Progenitor cell of endocrine pancreas (in vitro differentiated cells): ENCODE results near the gene DCC. TPM values are rescaled to one million over a fixed set of nuclear protein-coding genes. Genes with fewer than 3 reads are reported as not detected.

ENCODE experiments used
- DNase-seq: peaks from one replicate; pipeline ENCODE4 v3.0.0; 2021; ENCODE audit warnings: low spot score; ENCODE audit not compliant: unreplicated experiment
- H3K27ac Mint-ChIP-seq: 2 replicates; pipeline ENCODE4 v1.8.0; 2021; ENCODE audit warnings: mild to moderate bottlenecking, moderate library complexity, mixed read lengths
- H3K27me3 Mint-ChIP-seq: 2 replicates; pipeline ENCODE4 v1.8.0; 2021; ENCODE audit warnings: mixed read lengths
- H3K36me3 Mint-ChIP-seq: 2 replicates; pipeline ENCODE4 v1.8.0; 2022; ENCODE audit warnings: mixed read lengths; ENCODE audit not compliant: insufficient read depth
- H3K4me1 Mint-ChIP-seq: 2 replicates; pipeline ENCODE4 v1.8.0; 2021; ENCODE audit warnings: low read depth, mixed read lengths
- H3K4me3 Mint-ChIP-seq: 2 replicates; pipeline ENCODE4 v1.8.0; 2021; ENCODE audit warnings: low read depth, mild to moderate bottlenecking, moderate library complexity, mixed read lengths
- H3K9me3 Mint-ChIP-seq: 2 replicates; pipeline ENCODE4 v1.8.0; 2021; ENCODE audit warnings: low read depth, mixed read lengths
- CTCF ChIP-seq: fragments of 200-600 bp; sonication (generic); IDR thresholded peaks from one replicate; pipeline ENCODE4 v1.5.0; 2021; ENCODE audit warnings: antibody characterized with exemption, mild to moderate bottlenecking; ENCODE audit not compliant: unreplicated experiment
- total RNA-seq: library from RNA; stranded (reverse); gene quantifications from 2 replicates; pipeline ENCODE4 v1.2.1, GENCODE V29; 2021

The DCC gene
- total RNA-seq, 1 donor from 2014 or later, result 8.4 TPM

DNA sequence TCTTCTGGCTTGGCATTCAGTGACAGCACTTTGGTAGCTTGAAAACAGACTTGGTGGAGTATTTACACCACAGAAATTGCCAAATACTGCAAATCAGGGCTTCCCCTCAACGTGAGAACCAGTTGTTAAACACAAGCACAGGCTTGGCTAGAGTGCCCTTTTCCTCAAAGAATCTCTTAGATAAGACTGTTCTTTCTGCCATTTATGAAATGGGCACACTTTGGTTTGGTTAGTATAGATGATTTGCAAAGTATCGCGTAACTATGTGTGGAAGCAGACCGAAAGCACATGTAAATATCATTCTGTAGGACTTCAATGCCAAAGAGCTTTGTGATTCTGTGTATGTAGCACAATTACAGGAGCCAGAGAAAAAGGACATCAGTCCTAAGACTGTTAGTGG, 308.2 kb downstream of the DCC start:
- no peaks in the 10 kb centered on the region for H3K36me3 Mint-ChIP-seq
- no peaks in the 10 kb centered on the region for H3K27me3 Mint-ChIP-seq
- H3K4me1 Mint-ChIP-seq, result no peaks in the 10 kb centered on the region
- no peak overlapping the region for H3K27ac Mint-ChIP-seq
- TF ChIP-seq CTCF, result no peak
- no peak overlapping the region for H3K4me3 Mint-ChIP-seq
- DNase-seq, result no peak
- H3K9me3 Mint-ChIP-seq, result no peaks in the 10 kb centered on the region

DNA sequence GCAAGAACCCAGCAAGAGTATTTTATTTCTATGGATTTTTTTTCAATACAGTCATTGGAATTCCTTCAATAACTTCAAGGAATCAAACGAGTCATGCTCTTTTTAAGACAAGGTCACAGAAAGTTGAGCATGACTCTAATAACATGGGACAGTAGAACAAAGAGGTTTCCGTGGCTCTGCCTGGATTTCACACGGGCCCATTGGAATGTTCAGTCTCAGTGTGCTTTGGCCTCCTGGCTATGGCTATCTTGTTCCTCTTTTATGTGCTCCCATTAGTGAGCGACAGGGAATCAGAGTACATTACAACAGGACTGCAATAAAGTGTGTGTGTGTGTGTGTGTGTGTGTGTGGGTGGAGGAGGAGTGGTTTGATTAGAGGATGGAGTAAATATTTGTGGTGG, 312.4 kb downstream of the DCC start:
- Mint-ChIP-seq H3K27ac (no peak overlapping the region), H3K9me3 (no peaks in the 10 kb centered on the region), H3K36me3 (no peaks in the 10 kb centered on the region), H3K4me3 (no peak overlapping the region), H3K4me1 (no peaks in the 10 kb centered on the region), H3K27me3 (no peaks in the 10 kb centered on the region)
- no peak for TF ChIP-seq CTCF
- no peak for DNase-seq

GRCh38 chr18:52657043-52657805, 317.2 kb downstream of the DCC start:
- no peak for DNase-seq
- H3K4me3 Mint-ChIP-seq, result no peak overlapping the region
- no peaks in the 10 kb centered on the region for H3K27me3 Mint-ChIP-seq
- H3K4me1 Mint-ChIP-seq, result peaks cover 11% of the 10 kb centered on the region
- TF ChIP-seq CTCF, result no peak
- H3K36me3 Mint-ChIP-seq, result peaks cover 1% of the 10 kb centered on the region
- H3K9me3 Mint-ChIP-seq, result peaks cover 9% of the 10 kb centered on the region
- H3K27ac Mint-ChIP-seq, result no peak overlapping the region

GRCh38 chr18:52667463-52668065, 327.6 kb downstream of the DCC start:
- H3K4me3 Mint-ChIP-seq, result no peak overlapping the region
- TF ChIP-seq CTCF, result no peak
- peaks cover 4% of the 10 kb centered on the region for H3K27me3 Mint-ChIP-seq
- H3K36me3 Mint-ChIP-seq, result no peaks in the 10 kb centered on the region
- peak overlapping the region; percentile 11 for H3K27ac Mint-ChIP-seq
- peaks cover 6% of the 10 kb centered on the region for H3K4me1 Mint-ChIP-seq
- no peak for DNase-seq
- H3K9me3 Mint-ChIP-seq, result peaks cover 6% of the 10 kb centered on the region

DNA sequence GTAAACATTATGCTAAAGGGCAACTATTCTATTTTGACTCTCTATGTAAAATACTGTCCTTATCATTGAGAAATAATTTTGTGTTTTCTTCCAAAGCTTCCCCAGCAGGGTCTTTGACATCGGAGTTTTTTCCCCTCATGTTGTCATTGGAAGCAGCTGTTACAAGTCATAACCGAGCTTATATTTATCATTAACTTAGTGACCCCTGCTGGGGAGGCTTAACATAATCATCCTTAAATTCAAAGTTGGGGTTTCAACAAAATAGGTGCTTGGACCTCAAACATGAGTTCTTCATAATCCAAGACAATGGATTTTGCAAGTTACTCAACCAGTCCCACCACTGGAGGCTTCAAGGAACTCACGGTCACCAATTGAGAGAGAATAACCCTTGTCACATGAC, 330.9 kb downstream of the DCC start:
- TF ChIP-seq CTCF, result peak; percentile 50
- peaks cover 4% of the 10 kb centered on the region for H3K27me3 Mint-ChIP-seq
- peaks cover 12% of the 10 kb centered on the region for H3K9me3 Mint-ChIP-seq
- H3K27ac Mint-ChIP-seq, result no peak overlapping the region
- no peaks in the 10 kb centered on the region for H3K36me3 Mint-ChIP-seq
- H3K4me1 Mint-ChIP-seq, result peaks cover 6% of the 10 kb centered on the region
- no peak for DNase-seq
- H3K4me3 Mint-ChIP-seq, result no peak overlapping the region
